Muscle of leg (tissue), 11 donors: ENCODE results near the gene NECAB2. TPM values are rescaled to one million over a fixed set of nuclear protein-coding genes. Genes with fewer than 3 reads are reported as not detected.

Experiments
- DNase-seq: peaks from one replicate; pipeline ENCODE4 v3.0.0; 2013
- H3K27ac ChIP-seq: one replicate; pipeline ENCODE4 v1.5.1; 2013; ENCODE audit warnings: mild to moderate bottlenecking, low read length, control low read depth
- H3K27me3 ChIP-seq: one replicate; pipeline ENCODE4 v1.6.1; 2013; ENCODE audit warnings: low read length; ENCODE audit not compliant: control insufficient read depth, insufficient read depth
- H3K36me3 ChIP-seq: one replicate; pipeline ENCODE4 v1.6.1; 2013; ENCODE audit warnings: low read length; ENCODE audit not compliant: control insufficient read depth, insufficient read depth
- H3K4me1 ChIP-seq: one replicate; pipeline ENCODE4 v1.6.1; 2013; ENCODE audit warnings: low read length; ENCODE audit not compliant: control insufficient read depth, insufficient read depth
- H3K4me3 ChIP-seq: one replicate; pipeline ENCODE4 v1.5.1; 2013; ENCODE audit warnings: low read length, control low read depth
- H3K9me3 ChIP-seq: replicated peaks from 2 replicates; pipeline ENCODE4 v1.6.1; 2013; ENCODE audit warnings: low read depth, low read length; ENCODE audit not compliant: control insufficient read depth
- WGBS: methylation state at CpG from one replicate; pipeline ENCODE4 v1.1.5; 2013; ENCODE audit warnings: missing lambda C conversion rate; ENCODE audit not compliant: insufficient coverage; 5-methylcytosine and 5-hydroxymethylcytosine counted together
- polyA plus RNA-seq, 8 donors: library from polyadenylated mRNA; unstranded; fragments of 120-200 nt; gene quantifications; one replicate each; pipeline versions ENCODE4 v1.2.1 to v1.2.3, GENCODE V29; 2013; ENCODE audit warnings: inconsistent platforms in 1 of 8, low replicate concordance in 1 of 8; ENCODE audit not compliant: insufficient read length in 8 of 8, insufficient read depth in 1 of 8
- total RNA-seq: library from RNA; stranded (reverse); fragments of 120-200 nt; gene quantifications from one replicate; pipeline ENCODE4 v1.2.4, GENCODE V29; 2013

Gene NECAB2
- total and polyA plus RNA-seq, 9 donors: 0.22 to 1.5 (median 0.84) TPM

DNA sequence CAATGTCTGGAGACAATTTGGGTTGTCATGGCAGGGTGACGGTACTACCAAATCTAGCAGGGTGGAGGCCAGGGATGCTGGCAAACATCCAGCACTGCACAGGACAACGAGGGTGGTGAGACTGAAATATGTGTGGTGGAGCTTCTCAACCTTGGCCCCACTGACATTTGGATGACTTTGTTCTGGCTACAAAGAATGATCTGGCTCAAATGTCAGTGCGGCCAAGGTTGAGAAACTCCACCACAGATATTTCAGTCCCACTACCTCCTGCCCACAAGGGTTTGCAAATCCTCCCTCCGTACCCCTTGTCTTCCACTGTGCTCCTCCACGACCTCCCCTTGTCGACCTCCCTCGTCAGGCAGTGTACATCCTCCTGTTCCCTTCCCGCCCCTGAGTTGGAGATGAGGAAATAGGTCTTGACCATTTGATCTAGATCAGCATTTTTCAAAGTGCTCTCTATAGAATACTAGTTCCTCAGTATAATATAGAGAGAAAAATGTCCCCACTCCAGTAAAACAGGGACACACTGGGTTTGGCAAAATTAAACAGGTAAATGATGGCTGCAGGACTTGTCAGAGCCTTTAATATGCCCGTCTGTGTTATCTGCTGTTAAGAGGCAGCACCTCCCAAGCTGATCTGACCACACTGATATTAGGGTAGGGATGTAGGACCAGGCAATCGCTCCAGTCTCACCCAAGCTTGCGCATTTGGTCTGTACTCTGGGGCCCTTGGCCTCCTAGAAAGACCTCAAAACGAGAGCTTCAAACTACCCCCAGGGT, 8.2 kb upstream of the NECAB2 start:
- no peak overlapping the region for H3K4me3 ChIP-seq
- H3K9me3 ChIP-seq: no peaks in the 10 kb centered on the region
- H3K27me3 ChIP-seq: no peaks in the 10 kb centered on the region
- no peak for DNase-seq
- WGBS: 83% methylated on average over 7 of the region's 12 CpGs
- peaks cover 6% of the 10 kb centered on the region for H3K4me1 ChIP-seq
- no peak overlapping the region for H3K27ac ChIP-seq
- no peaks in the 10 kb centered on the region for H3K36me3 ChIP-seq

DNA sequence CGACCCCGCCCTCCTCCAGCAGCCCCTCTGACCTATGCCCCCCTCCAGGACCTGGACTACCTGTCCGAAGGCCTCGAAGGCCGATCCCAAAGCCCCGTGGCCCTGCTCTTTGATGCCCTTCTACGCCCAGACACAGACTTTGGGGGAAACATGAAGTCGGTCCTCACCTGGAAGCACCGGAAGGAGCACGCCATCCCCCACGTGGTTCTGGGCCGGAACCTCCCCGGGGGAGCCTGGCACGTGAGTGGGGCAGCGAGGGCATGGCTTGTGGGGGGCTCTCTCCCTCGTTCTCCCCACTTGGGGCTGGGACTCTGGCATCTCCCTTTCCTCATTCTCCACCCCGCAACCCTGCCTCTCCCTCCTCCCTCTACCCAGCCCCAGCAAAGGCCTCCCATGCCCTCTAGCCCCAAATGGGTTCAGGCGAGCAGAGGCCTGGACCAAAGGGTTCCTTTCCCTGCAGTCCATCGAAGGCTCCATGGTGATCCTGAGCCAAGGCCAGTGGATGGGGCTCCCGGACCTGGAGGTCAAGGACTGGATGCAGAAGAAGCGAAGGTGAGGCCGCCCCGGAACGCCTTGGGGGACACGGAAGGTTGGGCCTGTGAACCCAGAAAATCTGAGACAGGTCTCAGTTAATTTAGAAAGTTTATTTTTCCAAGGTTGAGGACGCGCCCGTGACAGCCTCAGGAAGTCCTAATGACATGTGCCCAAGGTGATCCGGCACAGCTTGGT, 7.4 kb upstream of the NECAB2 start:
- Histone ChIP-seq H3K9me3 (no peaks in the 10 kb centered on the region), H3K4me3 (no peak overlapping the region), H3K36me3 (no peaks in the 10 kb centered on the region), H3K4me1 (peaks cover 2% of the 10 kb centered on the region), H3K27ac (no peak overlapping the region), H3K27me3 (no peaks in the 10 kb centered on the region)
- 87% methylated on average over 28 of the region's 29 CpGs for WGBS
- no peak for DNase-seq

DNA sequence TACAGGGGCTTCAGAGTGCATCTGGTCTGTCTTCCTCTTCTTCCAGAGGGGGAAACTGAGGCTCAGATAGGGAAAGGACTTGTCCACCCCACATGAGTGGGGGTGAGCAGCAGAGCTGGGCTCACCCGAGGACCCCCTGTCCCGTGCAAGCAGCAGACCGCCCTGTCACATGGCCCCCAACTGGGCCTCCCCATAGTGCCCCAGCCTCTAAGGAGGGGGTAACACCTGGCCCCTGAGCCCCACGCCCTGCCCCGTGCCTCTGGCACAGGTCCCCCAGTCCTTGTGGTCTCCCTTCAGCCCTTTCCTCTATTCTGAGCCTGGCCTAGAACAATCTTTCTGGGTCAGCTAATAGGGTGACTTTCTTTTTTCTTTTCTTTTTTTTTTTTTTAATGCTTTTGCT, 6.5 kb upstream of the NECAB2 start:
- no peak overlapping the region for H3K4me3 ChIP-seq
- H3K27ac ChIP-seq: no peak overlapping the region
- H3K27me3 ChIP-seq: no peaks in the 10 kb centered on the region
- H3K36me3 ChIP-seq: no peaks in the 10 kb centered on the region
- 62% methylated on average over 3 of the region's 5 CpGs for WGBS
- H3K9me3 ChIP-seq: no peaks in the 10 kb centered on the region
- H3K4me1 ChIP-seq: peaks cover 2% of the 10 kb centered on the region
- no peak for DNase-seq

DNA sequence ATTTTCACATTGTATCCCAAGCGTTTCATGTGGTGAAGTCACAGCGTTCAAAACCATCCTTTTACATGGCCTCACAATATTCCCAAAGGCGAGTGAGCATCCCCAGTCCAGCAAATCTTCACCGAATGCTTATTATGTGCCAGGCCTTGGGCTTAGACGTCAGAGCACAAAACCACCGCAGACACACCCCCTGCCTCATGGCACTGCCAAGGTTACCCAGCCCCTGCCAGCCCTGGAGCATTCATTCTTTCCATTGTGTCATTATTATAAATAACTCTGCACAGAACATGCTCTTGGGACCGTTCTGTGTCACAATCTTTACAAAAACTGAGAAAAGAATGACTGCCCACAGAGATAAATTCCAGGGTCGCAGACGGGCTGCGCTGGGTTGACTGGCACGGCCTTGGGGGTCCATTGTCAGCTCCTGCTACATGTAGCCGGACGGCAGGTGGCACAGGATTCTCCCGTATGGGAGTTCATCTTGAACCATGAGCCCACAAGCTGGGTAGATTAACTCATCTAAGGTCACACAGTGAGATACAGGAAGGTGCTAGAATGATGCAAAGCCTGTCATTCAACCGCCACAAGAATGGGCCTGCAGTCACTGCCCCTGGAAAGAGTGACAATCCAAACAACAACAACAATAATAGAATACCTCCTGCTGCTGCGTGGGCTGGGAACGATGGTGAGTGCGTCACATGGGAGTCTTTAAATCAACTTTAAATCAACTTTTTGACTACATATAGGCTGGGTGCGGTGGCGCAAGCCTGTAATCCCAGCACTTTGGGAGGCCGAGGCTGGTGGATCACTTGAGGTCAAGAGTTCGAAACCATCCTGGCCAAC, 4.5 kb upstream of the NECAB2 start:
- WGBS: 87% methylated on average over 17 of the region's 22 CpGs

DNA sequence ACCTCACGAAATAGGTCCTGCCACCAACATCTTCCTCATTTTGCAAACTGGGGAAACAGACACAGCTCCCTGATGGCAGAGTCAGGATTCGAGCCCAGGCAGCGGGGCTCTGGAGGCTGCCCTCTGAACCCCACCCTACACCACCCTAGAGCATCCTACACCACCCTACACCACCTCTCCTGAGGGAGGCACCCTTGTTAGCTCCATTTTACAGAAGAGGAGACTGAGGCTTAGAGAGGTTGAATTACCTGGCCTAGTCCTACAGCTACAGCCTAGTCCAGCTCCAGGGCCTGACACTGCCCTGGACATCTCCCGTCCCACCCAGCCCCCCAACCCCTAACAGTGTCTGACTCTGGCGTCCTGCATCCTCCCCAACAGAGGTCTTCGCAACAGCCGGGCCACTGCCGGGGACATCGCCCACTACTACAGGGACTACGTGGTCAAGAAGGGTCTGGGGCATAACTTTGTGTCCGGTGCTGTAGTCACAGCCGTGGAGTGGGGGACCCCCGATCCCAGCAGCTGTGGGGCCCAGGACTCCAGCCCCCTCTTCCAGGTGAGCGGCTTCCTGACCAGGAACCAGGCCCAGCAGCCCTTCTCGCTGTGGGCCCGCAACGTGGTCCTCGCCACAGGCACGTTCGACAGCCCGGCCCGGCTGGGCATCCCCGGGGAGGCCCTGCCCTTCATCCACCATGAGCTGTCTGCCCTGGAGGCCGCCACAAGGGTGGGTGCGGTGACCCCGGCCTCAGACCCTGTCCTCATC, 3.2 kb upstream of the NECAB2 start:
- Histone ChIP-seq H3K36me3 (no peaks in the 10 kb centered on the region), H3K4me1 (no peaks in the 10 kb centered on the region), H3K4me3 (no peak overlapping the region), H3K27me3 (peaks cover 14% of the 10 kb centered on the region), H3K9me3 (no peaks in the 10 kb centered on the region), H3K27ac (no peak overlapping the region)
- DNase-seq: no peak
- WGBS: 88% methylated on average over 26 of the region's 26 CpGs

More for the DNA sequence above, 4.5 kb upstream of the NECAB2 start:
- Histone ChIP-seq H3K4me1 (peaks cover 2% of the 10 kb centered on the region), H3K27ac (no peak overlapping the region), H3K4me3 (no peak overlapping the region), H3K27me3 (peaks cover 3% of the 10 kb centered on the region), H3K36me3 (no peaks in the 10 kb centered on the region), H3K9me3 (no peaks in the 10 kb centered on the region)
- no peak for DNase-seq

DNA sequence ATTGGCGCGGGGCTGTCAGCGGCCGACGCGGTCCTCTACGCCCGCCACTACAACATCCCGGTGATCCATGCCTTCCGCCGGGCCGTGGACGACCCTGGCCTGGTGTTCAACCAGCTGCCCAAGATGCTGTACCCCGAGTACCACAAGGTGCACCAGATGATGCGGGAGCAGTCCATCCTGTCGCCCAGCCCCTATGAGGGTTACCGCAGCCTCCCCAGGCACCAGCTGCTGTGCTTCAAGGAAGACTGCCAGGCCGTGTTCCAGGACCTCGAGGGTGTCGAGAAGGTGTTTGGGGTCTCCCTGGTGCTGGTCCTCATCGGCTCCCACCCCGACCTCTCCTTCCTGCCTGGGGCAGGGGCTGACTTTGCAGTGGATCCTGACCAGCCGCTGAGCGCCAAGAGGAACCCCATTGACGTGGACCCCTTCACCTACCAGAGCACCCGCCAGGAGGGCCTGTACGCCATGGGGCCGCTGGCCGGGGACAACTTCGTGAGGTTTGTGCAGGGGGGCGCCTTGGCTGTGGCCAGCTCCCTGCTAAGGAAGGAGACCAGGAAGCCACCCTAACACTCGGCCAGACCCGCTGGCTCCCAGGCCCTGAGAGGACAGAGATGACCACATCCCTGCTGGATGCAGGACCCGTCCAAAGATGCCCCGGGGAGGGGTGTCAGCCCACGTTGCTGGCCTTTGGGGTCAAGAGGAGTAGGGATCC, 2.4 kb upstream of the NECAB2 start:
- 86% methylated on average over 35 of the region's 36 CpGs for WGBS
- Histone ChIP-seq H3K36me3 (no peaks in the 10 kb centered on the region), H3K27me3 (peaks cover 21% of the 10 kb centered on the region), H3K9me3 (no peaks in the 10 kb centered on the region), H3K27ac (no peak overlapping the region), H3K4me1 (no peaks in the 10 kb centered on the region), H3K4me3 (no peak overlapping the region)
- no peak for DNase-seq

DNA sequence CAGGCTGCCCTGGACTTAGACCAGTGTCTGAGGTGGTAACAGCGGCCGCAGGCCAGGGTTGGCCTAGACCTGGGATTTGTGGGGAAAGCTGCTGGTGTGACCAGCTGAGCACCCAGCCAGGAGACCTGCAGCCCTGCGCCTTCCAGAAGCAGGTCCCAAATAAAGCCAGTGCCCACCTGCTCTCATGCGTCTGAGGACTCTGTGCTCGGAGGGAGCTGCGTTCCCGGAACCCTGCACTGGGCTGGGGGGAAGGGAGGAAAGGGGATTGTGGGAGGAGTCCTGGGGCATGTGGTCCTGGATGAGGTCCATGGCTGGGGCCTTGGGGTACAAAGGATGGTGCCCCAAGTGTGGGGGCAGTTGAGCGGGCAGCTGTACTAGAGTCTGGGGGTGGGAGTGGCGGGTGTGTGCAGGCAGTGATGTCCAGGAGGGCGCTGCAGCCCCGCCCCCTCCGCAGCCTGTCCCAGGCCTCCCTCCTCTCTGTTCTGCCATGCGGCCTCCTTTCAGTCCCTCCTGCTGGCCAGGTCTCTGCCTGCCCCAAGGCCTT, 1.8 kb upstream of the NECAB2 start:
- 67% methylated on average over 11 of the region's 13 CpGs for WGBS
- H3K36me3 ChIP-seq: no peaks in the 10 kb centered on the region
- no peaks in the 10 kb centered on the region for H3K4me1 ChIP-seq
- no peak overlapping the region for H3K4me3 ChIP-seq
- H3K27me3 ChIP-seq: peaks cover 24% of the 10 kb centered on the region
- no peaks in the 10 kb centered on the region for H3K9me3 ChIP-seq
- DNase-seq: no peak
- no peak overlapping the region for H3K27ac ChIP-seq

DNA sequence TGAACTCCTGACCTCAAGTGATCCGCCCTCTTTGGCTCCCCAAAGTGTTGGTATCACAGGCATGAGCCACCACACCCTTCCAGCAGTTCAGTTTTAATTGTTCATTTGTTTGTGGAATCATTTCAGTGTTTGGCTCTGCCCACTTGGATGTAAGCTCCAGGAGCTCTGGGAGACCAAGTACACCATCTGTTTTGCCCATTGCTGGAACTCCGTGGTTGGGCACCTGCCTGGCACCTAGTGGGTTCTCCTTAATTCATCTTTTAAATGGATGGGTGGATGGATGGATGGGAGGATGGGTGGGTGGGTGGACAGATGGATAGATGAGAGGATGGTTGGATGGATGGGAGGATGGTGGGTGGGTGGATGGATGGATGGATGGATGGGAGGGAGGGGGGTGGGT, 953 bp upstream of the NECAB2 start:
- Histone ChIP-seq H3K27me3 (peaks cover 29% of the 10 kb centered on the region), H3K4me1 (no peaks in the 10 kb centered on the region), H3K36me3 (no peaks in the 10 kb centered on the region), H3K9me3 (no peaks in the 10 kb centered on the region), H3K4me3 (no peak overlapping the region), H3K27ac (no peak overlapping the region)
- no peak for DNase-seq
- WGBS: 33% methylated on average over 1 of the region's 2 CpGs

DNA sequence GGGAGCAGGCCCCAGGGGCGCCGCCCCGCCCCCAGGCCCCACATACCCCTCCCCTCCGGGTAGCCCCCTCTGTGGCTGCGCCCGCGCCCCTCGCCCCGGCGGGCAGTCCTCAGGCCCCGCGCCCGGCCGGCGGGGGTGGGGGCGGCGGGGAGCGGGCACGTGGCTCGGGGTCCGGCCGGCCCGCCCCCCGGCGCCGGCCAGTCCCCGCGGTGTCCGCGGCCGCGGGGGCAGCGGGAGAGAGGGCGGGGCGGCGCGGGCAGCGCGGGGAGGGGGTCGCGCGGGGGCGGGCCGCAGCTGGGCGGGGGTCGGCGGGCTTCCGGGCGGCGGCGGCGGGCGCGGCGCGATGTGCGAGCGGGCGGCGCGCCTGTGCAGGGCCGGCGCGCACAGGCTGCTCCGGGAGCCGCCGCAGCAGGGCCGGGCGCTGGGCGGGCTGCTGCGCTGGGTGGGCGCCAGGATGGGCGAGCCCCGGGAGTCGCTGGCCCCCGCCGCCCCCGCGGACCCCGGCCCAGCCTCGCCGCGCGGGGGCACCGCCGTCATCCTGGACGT, 335 bp downstream of the NECAB2 start:
- H3K4me3 ChIP-seq: no peak overlapping the region
- DNase-seq: no peak
- H3K36me3 ChIP-seq: no peaks in the 10 kb centered on the region
- under 1% methylated on average over 69 of the region's 87 CpGs for WGBS
- no peak overlapping the region for H3K27ac ChIP-seq
- H3K27me3 ChIP-seq: peaks cover 31% of the 10 kb centered on the region
- no peaks in the 10 kb centered on the region for H3K9me3 ChIP-seq
- H3K4me1 ChIP-seq: no peaks in the 10 kb centered on the region
